WTC11 (cell line): Measurements from ENCODE around the gene ACYP2. TPM values are rescaled to one million over a fixed set of nuclear protein-coding genes. Genes with fewer than 3 reads are reported as not detected.

Experiments used
- ATAC-seq: fragments of 200-7000 bp; cut with Tn5 transposase; 2 replicates; pipeline ENCODE4 v1.10.0; 2021; ENCODE audit warnings: mild to moderate bottlenecking, moderate library complexity
- CTCF ChIA-PET: fragments of 300-600 bp; sonication (Branson Sonifier 250); formaldehyde crosslinking; loops from one replicate; lab custom pipeline; 2021; ENCODE audit warnings: antibody characterized with exemption; lab: Charles Lee
- POLR2A ChIA-PET: fragments of 350-600 bp; sonication (Branson Sonifier 250); formaldehyde crosslinking; loops from one replicate; lab custom pipeline; 2021; ENCODE audit warnings: antibody characterized with exemption; lab: Charles Lee
- DNase-seq: peaks from one replicate; pipeline ENCODE4 v3.0.0; 2021; ENCODE audit warnings: low spot score
- H3K27ac Mint-ChIP-seq: 2 replicates; pipeline ENCODE4 v1.8.0; 2021; ENCODE audit warnings: mixed read lengths
- H3K27me3 Mint-ChIP-seq: 2 replicates; pipeline ENCODE4 v1.8.0; 2021; ENCODE audit warnings: low read depth, mild to moderate bottlenecking, moderate library complexity, mixed read lengths
- H3K36me3 Mint-ChIP-seq: 2 replicates; pipeline ENCODE4 v1.8.0; 2021; ENCODE audit warnings: mixed read lengths
- H3K4me1 Mint-ChIP-seq: 2 replicates; pipeline ENCODE4 v1.8.0; 2022; ENCODE audit warnings: mixed read lengths
- H3K4me3 Mint-ChIP-seq: 2 replicates; pipeline ENCODE4 v1.8.0; 2021; ENCODE audit warnings: mild to moderate bottlenecking, moderate library complexity, mixed read lengths
- H3K9me3 Mint-ChIP-seq: 2 replicates; pipeline ENCODE4 v1.8.0; 2021; ENCODE audit warnings: mixed read lengths
- CREM ChIP-seq: sonication (generic); formaldehyde crosslinking; IDR thresholded peaks from 2 replicates; pipeline ENCODE4 v1.8.1; 2022; ENCODE audit warnings: mild to moderate bottlenecking, missing genetic modification reagents, moderate library complexity
- ETV6 ChIP-seq: sonication (generic); formaldehyde crosslinking; IDR thresholded peaks from 2 replicates; pipeline ENCODE4 v1.8.1; 2022; ENCODE audit warnings: mild to moderate bottlenecking, missing genetic modification reagents
- FOXJ3 ChIP-seq: sonication (generic); formaldehyde crosslinking; IDR thresholded peaks from 2 replicates; pipeline ENCODE4 v1.9.0; 2021; ENCODE audit warnings: missing genetic modification reagents, mild to moderate bottlenecking, borderline replicate concordance
- FOXP1 ChIP-seq: sonication (generic); formaldehyde crosslinking; IDR thresholded peaks from 2 replicates; pipeline ENCODE4 v1.8.0; 2022; ENCODE audit warnings: missing genetic modification reagents, mild to moderate bottlenecking, moderate library complexity, borderline replicate concordance
- MYBL2 ChIP-seq: sonication (generic); formaldehyde crosslinking; IDR thresholded peaks from 2 replicates; pipeline ENCODE4 v1.8.1; 2023; ENCODE audit warnings: mild to moderate bottlenecking, moderate library complexity, missing genetic modification reagents
- SP1 ChIP-seq: sonication (generic); formaldehyde crosslinking; conservative IDR thresholded peaks from 2 replicates; pipeline ENCODE4 v1.8.1; 2022; ENCODE audit warnings: missing genetic modification reagents
- ZBTB21 ChIP-seq: sonication (generic); formaldehyde crosslinking; IDR thresholded peaks from 2 replicates; pipeline ENCODE4 v1.8.1; 2023; ENCODE audit warnings: mild to moderate bottlenecking, missing genetic modification reagents, borderline replicate concordance
- ZNF219 ChIP-seq: sonication (generic); formaldehyde crosslinking; IDR thresholded peaks from 2 replicates; pipeline ENCODE4 v1.8.0; 2023; ENCODE audit warnings: missing genetic modification reagents, mild to moderate bottlenecking, borderline replicate concordance
- ZNF396 ChIP-seq: fragments of 250-450 bp; sonication (Bioruptor Pico); IDR thresholded peaks from 2 replicates; pipeline ENCODE4 v1.8.0; 2021; ENCODE audit warnings: mild to moderate bottlenecking, moderate library complexity, borderline replicate concordance
- total RNA-seq: library from RNA; stranded (reverse); gene quantifications from 3 replicates; pipeline ENCODE4 v1.2.3, GENCODE V29; 2021
- TF ChIP-seq, protein P1 (sequence below): sonication (generic); formaldehyde crosslinking; IDR thresholded peaks from 2 replicates; pipeline ENCODE4 v1.8.1; 2023; ENCODE audit warnings: mild to moderate bottlenecking, missing genetic modification reagents
- TF ChIP-seq, protein P2 (sequence below): sonication (generic); formaldehyde crosslinking; IDR thresholded peaks from 2 replicates; pipeline ENCODE4 v1.8.0; 2023; ENCODE audit warnings: missing genetic modification reagents, mild to moderate bottlenecking, borderline replicate concordance
- TF ChIP-seq, protein P3 (sequence below): sonication (generic); formaldehyde crosslinking; IDR thresholded peaks from 2 replicates; pipeline ENCODE4 v1.8.1; 2023; ENCODE audit warnings: mild to moderate bottlenecking, moderate library complexity, missing genetic modification reagents
- TF ChIP-seq, protein P4 (sequence below): sonication (generic); formaldehyde crosslinking; IDR thresholded peaks from 2 replicates; pipeline ENCODE4 v1.8.0; 2022; ENCODE audit warnings: mild to moderate bottlenecking, missing genetic modification reagents
- TF ChIP-seq, protein P5 (sequence below): fragments of 250-450 bp; sonication (Bioruptor Pico); IDR thresholded peaks from 2 replicates; pipeline ENCODE4 v1.9.0; 2021; ENCODE audit warnings: mild to moderate bottlenecking
- TF ChIP-seq, protein P6 (sequence below): fragments of 250-450 bp; sonication (Bioruptor Pico); IDR thresholded peaks from 2 replicates; pipeline ENCODE4 v1.9.0; 2021; ENCODE audit warnings: moderate library complexity, mild to moderate bottlenecking, inconsistent platforms, borderline replicate concordance
- TF ChIP-seq, protein P7 (sequence below): sonication (generic); formaldehyde crosslinking; IDR thresholded peaks from 2 replicates; pipeline ENCODE4 v1.8.1; 2023; ENCODE audit warnings: mild to moderate bottlenecking, missing genetic modification reagents, moderate library complexity

ACYP2 gene
- total RNA-seq, 1 experiment from 2014 or later, result 4.4 TPM

DNA sequence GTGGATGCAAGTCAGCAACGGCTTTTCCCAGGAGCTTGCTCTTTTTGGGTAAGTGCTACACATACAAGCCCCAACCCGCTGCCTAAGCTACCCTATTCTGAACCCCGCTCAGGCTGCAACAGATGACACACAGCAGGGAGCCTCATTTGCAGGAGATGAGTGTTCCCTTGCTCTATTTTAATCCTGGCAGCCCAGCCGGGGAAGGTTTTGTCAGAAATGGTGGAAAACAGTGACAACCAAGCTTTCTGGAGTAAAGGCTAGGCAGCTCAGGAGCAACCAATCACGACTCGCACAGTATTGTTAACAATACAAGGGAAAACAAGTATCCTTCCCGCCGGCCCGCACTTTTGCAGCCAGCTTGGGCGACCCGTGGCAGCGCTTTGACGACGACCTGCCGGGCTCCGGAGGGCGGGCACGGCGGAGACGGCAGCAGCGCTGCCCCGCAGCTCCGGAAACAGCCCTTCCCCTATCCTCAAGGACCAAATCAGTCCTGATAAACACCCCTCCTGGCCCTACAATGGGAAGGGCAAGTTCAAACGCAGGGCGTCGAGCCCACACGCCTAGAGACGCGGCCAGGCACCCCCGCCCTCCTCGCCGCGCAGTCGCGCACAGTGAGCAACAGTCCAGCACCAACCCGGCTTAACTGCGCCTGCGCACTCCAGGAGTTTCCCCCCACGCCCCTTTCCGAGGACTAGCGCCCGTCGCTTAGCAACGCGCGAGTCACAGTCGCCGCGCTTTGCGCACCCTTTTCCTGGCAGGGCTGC, 214.9 kb downstream of the ACYP2 start (continued):
- TF ChIP-seq, protein P1, sequence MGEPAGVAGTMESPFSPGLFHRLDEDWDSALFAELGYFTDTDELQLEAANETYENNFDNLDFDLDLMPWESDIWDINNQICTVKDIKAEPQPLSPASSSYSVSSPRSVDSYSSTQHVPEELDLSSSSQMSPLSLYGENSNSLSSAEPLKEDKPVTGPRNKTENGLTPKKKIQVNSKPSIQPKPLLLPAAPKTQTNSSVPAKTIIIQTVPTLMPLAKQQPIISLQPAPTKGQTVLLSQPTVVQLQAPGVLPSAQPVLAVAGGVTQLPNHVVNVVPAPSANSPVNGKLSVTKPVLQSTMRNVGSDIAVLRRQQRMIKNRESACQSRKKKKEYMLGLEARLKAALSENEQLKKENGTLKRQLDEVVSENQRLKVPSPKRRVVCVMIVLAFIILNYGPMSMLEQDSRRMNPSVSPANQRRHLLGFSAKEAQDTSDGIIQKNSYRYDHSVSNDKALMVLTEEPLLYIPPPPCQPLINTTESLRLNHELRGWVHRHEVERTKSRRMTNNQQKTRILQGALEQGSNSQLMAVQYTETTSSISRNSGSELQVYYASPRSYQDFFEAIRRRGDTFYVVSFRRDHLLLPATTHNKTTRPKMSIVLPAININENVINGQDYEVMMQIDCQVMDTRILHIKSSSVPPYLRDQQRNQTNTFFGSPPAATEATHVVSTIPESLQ (CRISPR knock-in tag), result no peak
- peak; percentile 97 for TF ChIP-seq FOXP1 (CRISPR knock-in tag)
- TF ChIP-seq, protein P2, sequence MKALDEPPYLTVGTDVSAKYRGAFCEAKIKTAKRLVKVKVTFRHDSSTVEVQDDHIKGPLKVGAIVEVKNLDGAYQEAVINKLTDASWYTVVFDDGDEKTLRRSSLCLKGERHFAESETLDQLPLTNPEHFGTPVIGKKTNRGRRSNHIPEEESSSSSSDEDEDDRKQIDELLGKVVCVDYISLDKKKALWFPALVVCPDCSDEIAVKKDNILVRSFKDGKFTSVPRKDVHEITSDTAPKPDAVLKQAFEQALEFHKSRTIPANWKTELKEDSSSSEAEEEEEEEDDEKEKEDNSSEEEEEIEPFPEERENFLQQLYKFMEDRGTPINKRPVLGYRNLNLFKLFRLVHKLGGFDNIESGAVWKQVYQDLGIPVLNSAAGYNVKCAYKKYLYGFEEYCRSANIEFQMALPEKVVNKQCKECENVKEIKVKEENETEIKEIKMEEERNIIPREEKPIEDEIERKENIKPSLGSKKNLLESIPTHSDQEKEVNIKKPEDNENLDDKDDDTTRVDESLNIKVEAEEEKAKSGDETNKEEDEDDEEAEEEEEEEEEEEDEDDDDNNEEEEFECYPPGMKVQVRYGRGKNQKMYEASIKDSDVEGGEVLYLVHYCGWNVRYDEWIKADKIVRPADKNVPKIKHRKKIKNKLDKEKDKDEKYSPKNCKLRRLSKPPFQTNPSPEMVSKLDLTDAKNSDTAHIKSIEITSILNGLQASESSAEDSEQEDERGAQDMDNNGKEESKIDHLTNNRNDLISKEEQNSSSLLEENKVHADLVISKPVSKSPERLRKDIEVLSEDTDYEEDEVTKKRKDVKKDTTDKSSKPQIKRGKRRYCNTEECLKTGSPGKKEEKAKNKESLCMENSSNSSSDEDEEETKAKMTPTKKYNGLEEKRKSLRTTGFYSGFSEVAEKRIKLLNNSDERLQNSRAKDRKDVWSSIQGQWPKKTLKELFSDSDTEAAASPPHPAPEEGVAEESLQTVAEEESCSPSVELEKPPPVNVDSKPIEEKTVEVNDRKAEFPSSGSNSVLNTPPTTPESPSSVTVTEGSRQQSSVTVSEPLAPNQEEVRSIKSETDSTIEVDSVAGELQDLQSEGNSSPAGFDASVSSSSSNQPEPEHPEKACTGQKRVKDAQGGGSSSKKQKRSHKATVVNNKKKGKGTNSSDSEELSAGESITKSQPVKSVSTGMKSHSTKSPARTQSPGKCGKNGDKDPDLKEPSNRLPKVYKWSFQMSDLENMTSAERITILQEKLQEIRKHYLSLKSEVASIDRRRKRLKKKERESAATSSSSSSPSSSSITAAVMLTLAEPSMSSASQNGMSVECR (CRISPR knock-in tag), result peak; percentile 91; the same call in 1 of the 2 replicates
- peak; percentile 95 for TF ChIP-seq ETV6 (CRISPR knock-in tag)
- TF ChIP-seq, protein P3, sequence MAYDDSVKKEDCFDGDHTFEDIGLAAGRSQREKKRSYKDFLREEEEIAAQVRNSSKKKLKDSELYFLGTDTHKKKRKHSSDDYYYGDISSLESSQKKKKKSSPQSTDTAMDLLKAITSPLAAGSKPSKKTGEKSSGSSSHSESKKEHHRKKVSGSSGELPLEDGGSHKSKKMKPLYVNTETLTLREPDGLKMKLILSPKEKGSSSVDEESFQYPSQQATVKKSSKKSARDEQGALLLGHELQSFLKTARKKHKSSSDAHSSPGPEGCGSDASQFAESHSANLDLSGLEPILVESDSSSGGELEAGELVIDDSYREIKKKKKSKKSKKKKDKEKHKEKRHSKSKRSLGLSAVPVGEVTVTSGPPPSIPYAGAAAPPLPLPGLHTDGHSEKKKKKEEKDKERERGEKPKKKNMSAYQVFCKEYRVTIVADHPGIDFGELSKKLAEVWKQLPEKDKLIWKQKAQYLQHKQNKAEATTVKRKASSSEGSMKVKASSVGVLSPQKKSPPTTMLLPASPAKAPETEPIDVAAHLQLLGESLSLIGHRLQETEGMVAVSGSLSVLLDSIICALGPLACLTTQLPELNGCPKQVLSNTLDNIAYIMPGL, result 0 out of 2 replicates have a peak, but pooled peaks have one; percentile 48
- TF ChIP-seq MYBL2 (CRISPR knock-in tag), result peak; percentile 87
- no peak for TF ChIP-seq ZNF396 (CRISPR knock-in tag)
- no peak for TF ChIP-seq FOXJ3
- TF ChIP-seq, all 79 proteins: peak for 31

DNA sequence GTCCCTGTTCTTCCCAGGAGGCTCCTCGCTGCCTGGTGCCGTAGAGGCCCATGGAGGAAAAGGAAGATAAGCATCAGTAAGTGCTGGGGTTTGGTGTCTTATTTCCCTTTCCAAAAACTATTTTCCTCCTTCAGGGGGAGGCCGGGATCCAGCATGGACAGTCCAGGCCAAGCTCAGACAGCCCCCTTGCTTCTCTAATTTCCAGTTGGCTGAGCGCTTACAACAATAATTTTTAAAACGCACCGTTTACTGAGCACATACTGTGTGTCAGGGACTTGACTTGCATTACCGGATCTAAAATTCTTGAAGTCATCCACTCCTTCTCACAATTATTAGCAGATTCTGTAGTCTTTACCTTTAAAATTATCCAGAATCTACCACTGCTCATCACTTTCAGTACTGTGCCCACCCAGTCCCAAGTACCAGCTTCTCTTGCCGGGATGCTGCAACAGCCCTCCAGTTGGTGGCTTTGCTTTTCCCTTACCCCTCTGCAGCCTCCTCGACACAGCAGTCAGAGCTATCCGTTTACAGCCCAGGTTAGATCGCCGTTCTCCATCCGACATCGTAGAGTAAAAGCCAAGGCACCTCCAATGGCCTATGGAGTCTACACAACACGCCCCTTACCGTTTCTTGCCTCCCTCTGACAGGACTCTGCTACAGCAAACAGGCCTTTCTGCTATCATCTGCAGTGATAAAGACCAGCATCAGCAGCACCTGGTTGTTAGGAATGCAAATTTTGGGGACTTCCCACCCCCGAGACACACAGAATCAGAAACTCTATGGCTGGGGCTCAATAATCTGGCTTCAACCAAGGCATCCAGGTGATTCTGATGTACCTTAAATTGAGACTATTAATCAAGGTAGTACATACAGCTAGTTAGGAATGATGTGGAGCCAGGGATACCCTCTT, 215.8 kb downstream of the ACYP2 start:
- POLR2A ChIA-PET, result no interaction called here
- TF ChIP-seq, protein P4, sequence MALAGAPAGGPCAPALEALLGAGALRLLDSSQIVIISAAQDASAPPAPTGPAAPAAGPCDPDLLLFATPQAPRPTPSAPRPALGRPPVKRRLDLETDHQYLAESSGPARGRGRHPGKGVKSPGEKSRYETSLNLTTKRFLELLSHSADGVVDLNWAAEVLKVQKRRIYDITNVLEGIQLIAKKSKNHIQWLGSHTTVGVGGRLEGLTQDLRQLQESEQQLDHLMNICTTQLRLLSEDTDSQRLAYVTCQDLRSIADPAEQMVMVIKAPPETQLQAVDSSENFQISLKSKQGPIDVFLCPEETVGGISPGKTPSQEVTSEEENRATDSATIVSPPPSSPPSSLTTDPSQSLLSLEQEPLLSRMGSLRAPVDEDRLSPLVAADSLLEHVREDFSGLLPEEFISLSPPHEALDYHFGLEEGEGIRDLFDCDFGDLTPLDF (CRISPR knock-in tag), result no peak
- TF ChIP-seq, protein P5, sequence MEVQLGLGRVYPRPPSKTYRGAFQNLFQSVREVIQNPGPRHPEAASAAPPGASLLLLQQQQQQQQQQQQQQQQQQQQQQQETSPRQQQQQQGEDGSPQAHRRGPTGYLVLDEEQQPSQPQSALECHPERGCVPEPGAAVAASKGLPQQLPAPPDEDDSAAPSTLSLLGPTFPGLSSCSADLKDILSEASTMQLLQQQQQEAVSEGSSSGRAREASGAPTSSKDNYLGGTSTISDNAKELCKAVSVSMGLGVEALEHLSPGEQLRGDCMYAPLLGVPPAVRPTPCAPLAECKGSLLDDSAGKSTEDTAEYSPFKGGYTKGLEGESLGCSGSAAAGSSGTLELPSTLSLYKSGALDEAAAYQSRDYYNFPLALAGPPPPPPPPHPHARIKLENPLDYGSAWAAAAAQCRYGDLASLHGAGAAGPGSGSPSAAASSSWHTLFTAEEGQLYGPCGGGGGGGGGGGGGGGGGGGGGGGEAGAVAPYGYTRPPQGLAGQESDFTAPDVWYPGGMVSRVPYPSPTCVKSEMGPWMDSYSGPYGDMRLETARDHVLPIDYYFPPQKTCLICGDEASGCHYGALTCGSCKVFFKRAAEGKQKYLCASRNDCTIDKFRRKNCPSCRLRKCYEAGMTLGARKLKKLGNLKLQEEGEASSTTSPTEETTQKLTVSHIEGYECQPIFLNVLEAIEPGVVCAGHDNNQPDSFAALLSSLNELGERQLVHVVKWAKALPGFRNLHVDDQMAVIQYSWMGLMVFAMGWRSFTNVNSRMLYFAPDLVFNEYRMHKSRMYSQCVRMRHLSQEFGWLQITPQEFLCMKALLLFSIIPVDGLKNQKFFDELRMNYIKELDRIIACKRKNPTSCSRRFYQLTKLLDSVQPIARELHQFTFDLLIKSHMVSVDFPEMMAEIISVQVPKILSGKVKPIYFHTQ, result no peak
- TF ChIP-seq CREM (CRISPR knock-in tag) (no peak; the same call in 1 of the 2 replicates), ZBTB21 (CRISPR knock-in tag) (no peak), SP1 (no peak), ZNF219 (no peak), ZNF396 (CRISPR knock-in tag) (no peak)
- TF ChIP-seq, protein P6, sequence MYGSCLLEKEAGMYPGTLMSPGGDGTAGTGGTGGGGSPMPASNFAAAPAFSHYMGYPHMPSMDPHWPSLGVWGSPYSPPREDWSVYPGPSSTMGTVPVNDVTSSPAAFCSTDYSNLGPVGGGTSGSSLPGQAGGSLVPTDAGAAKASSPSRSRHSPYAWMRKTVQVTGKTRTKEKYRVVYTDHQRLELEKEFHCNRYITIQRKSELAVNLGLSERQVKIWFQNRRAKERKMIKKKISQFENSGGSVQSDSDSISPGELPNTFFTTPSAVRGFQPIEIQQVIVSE (CRISPR knock-in tag), result no peak
- TF ChIP-seq, protein P7, sequence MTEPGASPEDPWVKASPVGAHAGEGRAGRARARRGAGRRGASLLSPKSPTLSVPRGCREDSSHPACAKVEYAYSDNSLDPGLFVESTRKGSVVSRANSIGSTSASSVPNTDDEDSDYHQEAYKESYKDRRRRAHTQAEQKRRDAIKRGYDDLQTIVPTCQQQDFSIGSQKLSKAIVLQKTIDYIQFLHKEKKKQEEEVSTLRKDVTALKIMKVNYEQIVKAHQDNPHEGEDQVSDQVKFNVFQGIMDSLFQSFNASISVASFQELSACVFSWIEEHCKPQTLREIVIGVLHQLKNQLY (CRISPR knock-in tag), result no peak

More for the DNA sequence above, 215.8 kb downstream of the ACYP2 start:
- ATAC-seq (peak; percentile 5; the same call in 1 of the 2 replicates), DNase-seq (no peak)
- Mint-ChIP-seq H3K27me3 (peaks cover 38% of the 10 kb centered on the region), H3K4me3 (peak overlapping the region; percentile 69), H3K9me3 (peaks cover 6% of the 10 kb centered on the region), H3K36me3 (peaks cover 3% of the 10 kb centered on the region; the same call in 1 of the 2 replicates), H3K27ac (no peak overlapping the region), H3K4me1 (peaks cover 10% of the 10 kb centered on the region)
- CTCF ChIA-PET, result interaction anchor here (2.8 kb wide), 1 partner anchor 172 kb away, joined by 12 read pairs; no protein-coding TSS in a partner anchor
